Heart right ventricle (tissue), 16 donors: ENCODE results near the gene MVB12B. TPM values are rescaled to one million over a fixed set of nuclear protein-coding genes. Genes with fewer than 3 reads are reported as not detected.

ENCODE experiments used
- ATAC-seq, 8 donors: fragments of 200-7000 bp; cut with Tn5 transposase; one replicate each; pipeline ENCODE4 v1.9.1; 2020; ENCODE audit warnings: mild to moderate bottlenecking in 8 of 8, moderate library complexity in 8 of 8, moderate number of reproducible peaks in 1 of 8
- DNase-seq, 2 donors: peaks; one replicate each; pipeline ENCODE4 v3.0.0-alpha.2; 2020
- H3K27ac ChIP-seq, 10 donors: fragments of 200-600 bp; sonication (generic) in 2 of 10; one replicate each; pipeline versions ENCODE4 v1.5.0 to v1.8.0; 2020 to 2022; ENCODE audit warnings: mild to moderate bottlenecking in 3 of 10
- H3K27me3 ChIP-seq, 7 donors: fragments of 200-600 bp; one replicate each; pipeline ENCODE4 v1.8.0; 2021 to 2022; ENCODE audit warnings: mild to moderate bottlenecking in 2 of 7
- H3K36me3 ChIP-seq, 9 donors: fragments of 200-600 bp; sonication (generic) in 1 of 9; one replicate each; pipeline versions ENCODE4 v1.5.0 to v1.8.0; 2020 to 2022; ENCODE audit warnings: mild to moderate bottlenecking in 2 of 9
- H3K4me1 ChIP-seq, 9 donors: fragments of 200-600 bp; sonication (generic) in 1 of 9; one replicate each; pipeline versions ENCODE4 v1.5.0 to v1.8.0; 2020 to 2022; ENCODE audit warnings: mild to moderate bottlenecking in 4 of 9
- H3K4me3 ChIP-seq, 10 donors: fragments of 200-600 bp; sonication (generic) in 2 of 10; one replicate each; pipeline versions ENCODE4 v1.5.0 to v1.8.0; 2020 to 2022; ENCODE audit warnings: mild to moderate bottlenecking in 7 of 10, moderate library complexity in 2 of 10
- H3K9me3 ChIP-seq, 11 donors: fragments of 200-600 bp in 10 of 11; sonication (generic) in 2 of 11; one replicate each; pipeline versions ENCODE4 v1.5.0 to v1.8.0; 2013 to 2022; ENCODE audit warnings: mild to moderate bottlenecking in 2 of 11, control low read depth in 1 of 11, moderate library complexity in 1 of 11
- WGBS, 2 donors: extraction: QIAGEN DNeasy Blood & Tissue Kit; methylation state at CpG; one replicate each; pipeline ENCODE4 v1.1.7; 2013; ENCODE audit warnings: inconsistent platforms in 1 of 2; 5-methylcytosine and 5-hydroxymethylcytosine counted together
- intact Hi-C, 10 donors: fragments of 100-400 bp; cut with DNase I; formaldehyde crosslinking; loops; one replicate each; pipeline versions ENCODE4 v1.11.1 to v1.14.2; 2022
- polyA plus RNA-seq, 2 donors: library from polyadenylated mRNA; stranded (reverse); fragments of 200-250 nt; gene quantifications; one replicate each; pipeline ENCODE4 v1.2.3, GENCODE V29; 2013
- total RNA-seq, 10 donors: library from RNA; stranded (reverse); fragmentation: NEBNext Ultra II Directional in 3 of 10; extraction: Animal tissue kit (Norgen Biotek cat#: 25700) in 3 of 10; gene quantifications; one replicate each; pipeline versions ENCODE4 v1.2.1 to v1.2.4, GENCODE V29; 2021 to 2023
- TF ChIP-seq, protein P1 (sequence below), 9 donors: fragments of 200-600 bp; sonication (generic) in 2 of 9; IDR thresholded peaks; one replicate each; pipeline versions ENCODE4 v1.5.0 to v1.8.0; 2021 to 2022; ENCODE audit warnings: antibody characterized with exemption in 9 of 9, mild to moderate bottlenecking in 5 of 9, moderate library complexity in 1 of 9
- donor health status: Arrhythmogenic right ventricular cardiomyopathy.
- donor health status: ischemic (EF 13 %, LVEDD 7.1; RV severe dilation, severe dysfunction).
- donor health status: healthy with polysubstance abuse.
- donor health status: DM: no; HTN: yes; CAD: no.
- donor health status: DM: no; HTN: no; CAD: no.
- donor health status: ischemic (EF 25% LVEDD 6.9; RV normal size, moderate dysfunction).
- donor health status: ischemic (EF 25% LVEDD 5.7; RV mildly dilated, moderate dysfunction).
- donor health status: healthy.
- donor health status: DM: yes; HTN: yes; CAD: no.
- donor health status: Ischemic cardiomyopathy.
- donor health status: ischemic (EF 35%, LVEDD 5.7; RV mildly dilated, moderate dysfunction).
- donor health status: nonischemic (EF 11% LVEDD 7.7; RV severe dilation, severe dysfunction).
- donor health status: DM: yes; HTN: yes; CAD: no.
- donor health status: PGD.
- donor health status: ischemic (EF 29% LVEDD 5.4; RV normal size, mild dysfunction).
- donor health status: nonischemic (EF 23%, LVEDD 6.1; RV moderate dilation, normal function).

The MVB12B gene
- total and polyA plus RNA-seq, 12 donors = 2.8 to 16.5 (median 10.6) TPM

GRCh38 chr9:126367139-126367538, 40.5 kb downstream of the MVB12B start:
- H3K27ac ChIP-seq = no peak overlapping the region
- peak in 2 of 8 donors; percentile 21 to 53 for ATAC-seq
- H3K4me3 ChIP-seq = no peak overlapping the region
- WGBS, 2 donors = 90 to 95% methylated on average over 13 of the region's 13 CpGs
- TF ChIP-seq, protein P1, sequence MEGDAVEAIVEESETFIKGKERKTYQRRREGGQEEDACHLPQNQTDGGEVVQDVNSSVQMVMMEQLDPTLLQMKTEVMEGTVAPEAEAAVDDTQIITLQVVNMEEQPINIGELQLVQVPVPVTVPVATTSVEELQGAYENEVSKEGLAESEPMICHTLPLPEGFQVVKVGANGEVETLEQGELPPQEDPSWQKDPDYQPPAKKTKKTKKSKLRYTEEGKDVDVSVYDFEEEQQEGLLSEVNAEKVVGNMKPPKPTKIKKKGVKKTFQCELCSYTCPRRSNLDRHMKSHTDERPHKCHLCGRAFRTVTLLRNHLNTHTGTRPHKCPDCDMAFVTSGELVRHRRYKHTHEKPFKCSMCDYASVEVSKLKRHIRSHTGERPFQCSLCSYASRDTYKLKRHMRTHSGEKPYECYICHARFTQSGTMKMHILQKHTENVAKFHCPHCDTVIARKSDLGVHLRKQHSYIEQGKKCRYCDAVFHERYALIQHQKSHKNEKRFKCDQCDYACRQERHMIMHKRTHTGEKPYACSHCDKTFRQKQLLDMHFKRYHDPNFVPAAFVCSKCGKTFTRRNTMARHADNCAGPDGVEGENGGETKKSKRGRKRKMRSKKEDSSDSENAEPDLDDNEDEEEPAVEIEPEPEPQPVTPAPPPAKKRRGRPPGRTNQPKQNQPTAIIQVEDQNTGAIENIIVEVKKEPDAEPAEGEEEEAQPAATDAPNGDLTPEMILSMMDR (IDR thresholded peaks at IDR 0.05) = no peak
- peaks cover 0 to 22% (median 0%) of the 10 kb centered on the region in 9 donors for H3K4me1 ChIP-seq
- peaks cover 0 to 13% (median 6%) of the 10 kb centered on the region in 11 donors for H3K9me3 ChIP-seq
- DNase-seq = no peak
- H3K36me3 ChIP-seq = peaks cover 0 to 8% (median 0%) of the 10 kb centered on the region in 9 donors
- intact Hi-C loops = no loop called here
- H3K27me3 ChIP-seq = no peaks in the 10 kb centered on the region

DNA sequence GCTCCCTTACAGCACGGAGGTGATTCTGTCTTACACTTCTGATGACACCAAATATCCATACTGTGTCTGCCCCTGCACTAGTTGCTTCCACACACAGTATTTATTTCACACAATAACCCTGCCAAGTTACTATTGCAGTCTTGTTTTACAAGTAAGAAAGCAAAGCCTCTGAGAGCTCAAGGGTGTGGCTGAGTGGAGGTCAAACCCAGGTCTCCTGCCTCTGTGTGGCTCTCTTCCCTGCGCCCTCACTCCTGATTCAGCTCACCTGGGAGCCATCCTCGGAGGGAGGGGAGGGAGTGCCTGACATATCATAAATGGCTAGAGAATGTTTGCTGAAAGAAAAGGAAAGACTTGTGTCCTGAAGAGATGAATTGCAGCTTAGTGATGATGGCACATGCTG, 41.0 kb downstream of the MVB12B start:
- whole genome bisulfite sequencing, 2 donors = 79 to 84% methylated on average over 3 of the region's 3 CpGs
- Histone ChIP-seq H3K4me1 (peaks cover 0 to 26% (median 1%) of the 10 kb centered on the region in 9 donors), H3K4me3 (no peak overlapping the region), H3K36me3 (peaks cover 0 to 8% (median 0%) of the 10 kb centered on the region in 9 donors), H3K27ac (no peak overlapping the region), H3K9me3 (peaks cover 0 to 9% (median 1%) of the 10 kb centered on the region in 11 donors), H3K27me3 (no peaks in the 10 kb centered on the region)
- TF ChIP-seq, protein P1 (IDR thresholded peaks at IDR 0.05) = no peak
- intact Hi-C loops = loop anchor here in 1 of 10 donors (2.0 kb wide), 1 partner anchor 41 kb away; the partner anchor contains the start of gene MVB12B
- ATAC-seq = no peak
- DNase-seq = no peak

- no peak for DNase-seq
- 97 to 98% methylated on average over 7 of the region's 7 CpGs for WGBS, 2 donors
- intact Hi-C loops = loop anchor here in 1 of 10 donors (2.0 kb wide), 1 partner anchor 41 kb away; the partner anchor contains the start of gene MVB12B
- TF ChIP-seq, protein P1 (IDR thresholded peaks at IDR 0.05) = no peak
- H3K36me3 ChIP-seq = peaks cover 0 to 8% (median 0%) of the 10 kb centered on the region in 9 donors
- H3K27me3 ChIP-seq = no peaks in the 10 kb centered on the region
- ATAC-seq = no peak
- no peak overlapping the region for H3K4me3 ChIP-seq
- peaks cover 0 to 30% (median 4%) of the 10 kb centered on the region in 9 donors for H3K4me1 ChIP-seq
- H3K27ac ChIP-seq = no peak overlapping the region
- peaks cover 0 to 5% (median 0%) of the 10 kb centered on the region in 11 donors for H3K9me3 ChIP-seq
These were observed 41.4 kb downstream of the MVB12B start for GRCh38 chr9:126368020-126368419.

DNA sequence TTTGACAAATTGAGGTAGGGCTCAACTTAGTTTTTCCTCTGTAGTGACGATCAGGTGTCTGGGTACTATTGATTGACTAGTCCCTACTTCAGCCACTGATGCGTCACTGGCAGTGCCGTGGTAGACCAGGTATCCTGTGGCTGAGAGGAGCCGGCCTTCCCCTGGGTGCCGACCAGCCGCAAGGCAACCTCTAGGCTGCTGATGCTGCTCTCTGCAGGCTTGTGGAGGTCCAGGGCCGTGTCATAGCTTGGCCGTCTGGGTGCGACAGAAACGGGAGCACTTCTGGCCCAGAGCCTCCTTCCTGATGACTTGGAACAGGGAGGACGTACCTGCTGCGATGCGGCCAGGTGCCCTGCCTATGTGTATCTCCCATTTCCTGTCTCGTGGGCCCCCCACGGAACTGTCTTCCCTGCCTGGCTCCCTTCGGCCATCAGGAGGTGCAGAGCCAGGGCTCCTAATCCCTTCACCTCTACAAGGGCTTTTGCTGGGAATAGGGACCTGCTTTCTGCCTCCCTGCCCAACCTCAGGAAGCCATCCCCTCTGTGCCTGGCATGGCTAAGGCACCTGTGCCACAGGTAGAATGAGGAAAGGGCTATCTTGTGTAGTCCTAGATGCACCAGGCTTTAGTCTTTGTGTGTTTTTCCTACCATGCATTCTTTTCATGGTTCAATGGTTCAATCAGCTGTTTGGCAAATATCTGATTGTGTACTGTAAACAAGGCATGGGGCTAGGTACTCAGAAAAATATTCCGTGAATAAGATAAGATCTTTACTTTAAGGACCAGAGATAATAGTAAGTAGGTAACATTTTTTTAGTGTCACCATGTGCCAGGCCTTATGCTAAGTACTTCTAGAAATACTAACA, 44.6 kb downstream of the MVB12B start:
- intact Hi-C loops = no loop called here
- peaks cover 0 to 8% (median 0%) of the 10 kb centered on the region in 9 donors for H3K36me3 ChIP-seq
- 93 to 95% methylated on average over 17 of the region's 17 CpGs for WGBS, 2 donors

More for the DNA sequence above, 44.6 kb downstream of the MVB12B start:
- no peaks in the 10 kb centered on the region for H3K27me3 ChIP-seq
- DNase-seq (no peak), ATAC-seq (peak in 1 of 8 donors; percentile 38)
- TF ChIP-seq, protein P1 (IDR thresholded peaks at IDR 0.05) = no peak
- H3K4me3 ChIP-seq = no peak overlapping the region
- peaks cover 7 to 55% (median 19%) of the 10 kb centered on the region in 9 donors for H3K4me1 ChIP-seq
- H3K27ac ChIP-seq = no peak overlapping the region
- H3K9me3 ChIP-seq = no peaks in the 10 kb centered on the region
